Fibroblast of villous mesenchyme (primary cell): ENCODE data around the gene SLC2A13. TPM values are rescaled to one million over a fixed set of nuclear protein-coding genes. Genes with fewer than 3 reads are reported as not detected.

Experiments
- DNase-seq: peaks from one replicate; pipeline ENCODE4 v3.0.0-alpha.2; 2010; ENCODE audit warnings: low read depth
- H3K4me3 ChIP-seq: 2 replicates; pipeline ENCODE4 v1.5.1; 2011; ENCODE audit warnings: low read depth, mild to moderate bottlenecking, low read length
- CTCF ChIP-seq: IDR thresholded peaks from 2 replicates; pipeline ENCODE4 v1.5.1; 2012; ENCODE audit warnings: low read depth, mild to moderate bottlenecking, low read length; ENCODE audit not compliant: insufficient read depth
- total RNA-seq: library from RNA; depleted of rRNA; stranded (reverse); fragments of >200 nt; gene quantifications from 2 replicates; pipeline ENCODE4 v1.2.3, GENCODE V29; 2012

SLC2A13 gene
- total RNA-seq, 1 donor: 16.4 TPM

DNA sequence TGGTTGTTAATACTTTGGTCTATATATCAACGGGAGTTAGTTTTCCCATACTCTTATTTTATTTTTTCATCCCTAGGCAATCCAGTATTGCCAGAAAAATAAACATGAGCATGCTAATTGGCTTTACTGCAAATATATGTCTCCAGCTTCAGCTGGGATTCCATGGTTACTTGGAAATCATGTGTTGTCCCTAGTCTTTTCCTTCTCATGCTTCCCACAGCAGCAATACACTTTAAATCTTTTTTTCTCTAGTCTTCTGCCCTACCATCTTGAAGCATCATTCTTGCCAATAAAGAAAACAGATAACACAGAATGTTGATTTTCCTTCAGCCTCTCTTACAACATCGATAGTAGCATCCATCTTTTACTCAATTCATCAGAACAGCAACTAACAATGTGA, 60.2 kb downstream of the SLC2A13 start:
- no peak overlapping the region for H3K4me3 ChIP-seq
- DNase-seq: no peak
- TF ChIP-seq CTCF: no peak

DNA sequence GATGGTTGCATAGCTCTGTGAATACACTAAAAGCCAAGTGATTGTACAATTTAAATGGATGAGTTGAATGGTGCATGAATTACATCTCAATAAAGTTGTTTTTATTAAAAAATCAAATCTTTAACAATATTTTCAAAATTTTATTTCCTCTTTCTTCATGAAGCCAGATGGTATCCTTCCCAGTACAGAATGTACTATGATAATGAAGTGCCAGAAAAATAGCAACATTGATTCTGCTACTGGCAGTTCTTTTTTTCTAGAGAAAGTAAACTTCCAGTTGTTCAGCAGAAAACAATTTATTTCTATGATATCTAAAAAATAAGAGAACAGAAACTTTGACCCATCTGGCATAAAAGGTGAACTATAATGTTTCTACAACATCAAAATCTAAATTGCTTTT, 61.5 kb downstream of the SLC2A13 start:
- no peak for TF ChIP-seq CTCF
- no peak overlapping the region for H3K4me3 ChIP-seq
- DNase-seq: no peak

- H3K4me3 ChIP-seq: no peak overlapping the region
- no peak for DNase-seq
- no peak for TF ChIP-seq CTCF
These were observed 66.3 kb downstream of the SLC2A13 start for GRCh38 chr12:40039598-40039997.

DNA sequence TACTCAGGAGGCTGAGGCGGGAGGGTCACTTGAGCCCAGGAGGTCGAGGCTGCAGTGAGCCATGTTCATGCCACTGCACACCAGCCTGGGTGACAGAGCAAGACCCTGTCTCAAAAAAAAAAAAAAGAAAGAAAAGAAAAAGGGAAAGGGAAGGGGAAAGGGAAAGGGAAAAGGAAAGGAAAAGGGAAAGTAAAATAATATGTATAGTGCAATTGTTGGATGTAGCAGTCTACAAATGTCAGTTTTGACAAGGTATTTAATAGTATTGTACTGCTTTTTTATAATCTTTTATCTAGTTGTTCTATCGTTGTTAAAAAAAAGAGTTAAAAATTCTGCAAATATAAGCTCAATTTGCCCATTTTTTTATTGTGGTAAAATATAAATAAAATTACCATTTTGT, 67.3 kb downstream of the SLC2A13 start:
- DNase-seq: no peak
- no peak for TF ChIP-seq CTCF
- no peak overlapping the region for H3K4me3 ChIP-seq

DNA sequence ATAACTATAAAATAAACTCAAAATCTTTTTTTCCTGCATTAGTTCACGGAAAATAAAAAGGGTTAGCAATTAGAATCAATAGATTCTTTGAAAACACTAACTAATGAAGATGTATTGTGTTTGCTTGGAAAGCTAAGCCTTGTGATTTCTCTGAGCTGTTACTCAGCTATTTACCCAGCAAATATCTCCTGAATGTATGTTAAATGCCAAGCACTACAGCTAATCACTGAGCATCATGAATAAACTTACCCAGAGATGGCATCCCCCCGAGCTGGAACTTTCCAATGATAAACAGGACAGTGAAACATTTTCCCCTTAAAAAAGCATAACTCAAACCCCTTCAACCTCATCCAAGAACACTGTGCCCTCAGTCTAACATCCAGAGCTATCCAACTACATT, 71.2 kb downstream of the SLC2A13 start:
- H3K4me3 ChIP-seq: no peak overlapping the region
- no peak for TF ChIP-seq CTCF
- DNase-seq: no peak

DNA sequence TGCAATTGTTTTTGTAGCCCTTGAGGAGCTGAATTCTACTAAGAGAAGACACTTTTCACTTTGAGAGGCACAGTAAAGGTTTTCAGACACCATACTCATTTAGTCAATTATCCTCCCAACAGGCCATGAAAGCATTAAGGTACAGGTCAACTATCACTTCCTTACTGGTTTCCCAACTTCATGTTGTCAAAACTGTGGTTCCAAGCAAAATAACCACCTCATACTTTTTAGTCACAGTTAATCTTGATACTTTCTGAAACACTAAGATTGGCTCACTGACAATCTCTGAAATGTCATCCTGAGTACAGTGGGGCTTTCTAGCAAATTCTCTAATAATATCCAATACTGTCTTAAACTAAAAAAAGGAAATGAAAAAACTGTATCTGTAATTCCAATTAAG, 71.7 kb downstream of the SLC2A13 start:
- no peak overlapping the region for H3K4me3 ChIP-seq
- no peak for TF ChIP-seq CTCF
- no peak for DNase-seq

DNA sequence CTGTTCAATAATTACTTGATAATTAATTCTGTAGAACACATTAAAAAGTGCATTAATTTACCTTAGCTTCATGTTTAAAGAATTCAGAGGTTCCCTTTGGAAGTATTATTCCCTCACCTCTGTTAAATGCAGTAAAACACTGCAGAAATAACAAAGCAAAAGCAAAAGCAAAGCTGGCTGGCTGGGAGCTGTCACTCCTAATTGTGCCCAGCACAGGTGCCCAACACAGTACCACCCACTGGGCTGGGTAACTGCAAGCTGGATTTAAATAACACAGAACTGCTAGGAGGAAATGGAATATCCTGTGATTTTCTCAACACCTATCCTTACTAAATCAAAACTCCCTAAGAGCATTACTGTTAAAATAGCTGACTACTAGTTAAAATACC, 72.6 kb downstream of the SLC2A13 start:
- no peak for DNase-seq
- no peak for TF ChIP-seq CTCF
- no peak overlapping the region for H3K4me3 ChIP-seq
